Body of pancreas (tissue), 4 donors: ENCODE results near the gene LZTS3.

Experiments used
- POLR2A ChIP-seq, 3 donors: fragments of 450-650 bp; IDR thresholded peaks; one replicate each; pipeline ENCODE4 v1.6.1; 2016; ENCODE audit warnings: antibody characterized with exemption in 3 of 3, mild to moderate bottlenecking in 2 of 3
- TF ChIP-seq, protein P1 (sequence below), 7 experiments: fragments of 450-650 bp in 4 of 7; fragments of 200-600 bp in 3 of 7; sonication (generic) in 3 of 7; IDR thresholded peaks; one replicate each; pipeline ENCODE4 v1.5.1; 2016 to 2019; ENCODE audit warnings: antibody characterized with exemption in 7 of 7

DNA sequence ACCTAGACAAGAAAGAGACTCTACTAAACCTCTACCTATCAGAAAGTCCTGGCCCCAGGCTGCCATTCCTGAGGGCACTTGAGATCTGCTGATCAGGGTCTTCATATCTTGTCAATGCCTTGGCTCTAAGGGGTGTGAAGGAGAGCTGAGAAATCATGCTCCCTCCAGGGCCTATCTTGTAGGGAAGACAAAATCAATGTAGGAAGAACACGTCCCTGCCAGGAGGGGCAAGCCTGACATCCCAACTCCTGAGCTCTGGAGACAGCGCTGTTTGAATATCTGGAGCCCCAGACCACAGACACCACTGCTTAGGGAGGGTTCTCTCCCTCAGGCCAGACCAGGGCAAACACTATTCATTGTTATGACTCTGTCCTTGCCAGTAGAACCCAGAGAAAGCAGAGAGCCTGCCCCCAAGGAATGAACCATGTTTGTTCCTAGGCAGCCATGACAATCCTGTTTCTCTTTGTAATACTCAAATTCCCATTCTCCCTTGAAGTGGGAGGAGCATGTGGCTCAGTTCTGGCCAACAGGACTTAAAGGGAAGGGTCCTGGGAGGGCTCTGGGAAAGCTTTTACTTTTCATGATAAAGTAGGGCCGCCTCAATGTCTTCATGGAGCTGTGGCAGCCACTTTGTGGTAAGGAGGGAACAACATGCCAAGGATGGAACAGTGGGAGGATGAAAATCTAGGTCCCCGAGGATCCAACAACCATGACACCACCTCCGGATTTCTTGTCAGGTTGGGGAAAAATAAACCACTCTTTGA is 11.9 kb downstream of the LZTS3 start:
- TF ChIP-seq, protein P1, sequence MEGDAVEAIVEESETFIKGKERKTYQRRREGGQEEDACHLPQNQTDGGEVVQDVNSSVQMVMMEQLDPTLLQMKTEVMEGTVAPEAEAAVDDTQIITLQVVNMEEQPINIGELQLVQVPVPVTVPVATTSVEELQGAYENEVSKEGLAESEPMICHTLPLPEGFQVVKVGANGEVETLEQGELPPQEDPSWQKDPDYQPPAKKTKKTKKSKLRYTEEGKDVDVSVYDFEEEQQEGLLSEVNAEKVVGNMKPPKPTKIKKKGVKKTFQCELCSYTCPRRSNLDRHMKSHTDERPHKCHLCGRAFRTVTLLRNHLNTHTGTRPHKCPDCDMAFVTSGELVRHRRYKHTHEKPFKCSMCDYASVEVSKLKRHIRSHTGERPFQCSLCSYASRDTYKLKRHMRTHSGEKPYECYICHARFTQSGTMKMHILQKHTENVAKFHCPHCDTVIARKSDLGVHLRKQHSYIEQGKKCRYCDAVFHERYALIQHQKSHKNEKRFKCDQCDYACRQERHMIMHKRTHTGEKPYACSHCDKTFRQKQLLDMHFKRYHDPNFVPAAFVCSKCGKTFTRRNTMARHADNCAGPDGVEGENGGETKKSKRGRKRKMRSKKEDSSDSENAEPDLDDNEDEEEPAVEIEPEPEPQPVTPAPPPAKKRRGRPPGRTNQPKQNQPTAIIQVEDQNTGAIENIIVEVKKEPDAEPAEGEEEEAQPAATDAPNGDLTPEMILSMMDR (IDR thresholded peaks at IDR 0.05) = no peak
- TF ChIP-seq POLR2A (IDR thresholded peaks at IDR 0.05) = no peak
